Right forelimb (tissue), 1 donor: ENCODE data around the gene MSH6.

ENCODE experiments used
- DNase-seq: peaks from one replicate; pipeline ENCODE4 v3.0.0-alpha.2; 2018

Gene MSH6, protein sequence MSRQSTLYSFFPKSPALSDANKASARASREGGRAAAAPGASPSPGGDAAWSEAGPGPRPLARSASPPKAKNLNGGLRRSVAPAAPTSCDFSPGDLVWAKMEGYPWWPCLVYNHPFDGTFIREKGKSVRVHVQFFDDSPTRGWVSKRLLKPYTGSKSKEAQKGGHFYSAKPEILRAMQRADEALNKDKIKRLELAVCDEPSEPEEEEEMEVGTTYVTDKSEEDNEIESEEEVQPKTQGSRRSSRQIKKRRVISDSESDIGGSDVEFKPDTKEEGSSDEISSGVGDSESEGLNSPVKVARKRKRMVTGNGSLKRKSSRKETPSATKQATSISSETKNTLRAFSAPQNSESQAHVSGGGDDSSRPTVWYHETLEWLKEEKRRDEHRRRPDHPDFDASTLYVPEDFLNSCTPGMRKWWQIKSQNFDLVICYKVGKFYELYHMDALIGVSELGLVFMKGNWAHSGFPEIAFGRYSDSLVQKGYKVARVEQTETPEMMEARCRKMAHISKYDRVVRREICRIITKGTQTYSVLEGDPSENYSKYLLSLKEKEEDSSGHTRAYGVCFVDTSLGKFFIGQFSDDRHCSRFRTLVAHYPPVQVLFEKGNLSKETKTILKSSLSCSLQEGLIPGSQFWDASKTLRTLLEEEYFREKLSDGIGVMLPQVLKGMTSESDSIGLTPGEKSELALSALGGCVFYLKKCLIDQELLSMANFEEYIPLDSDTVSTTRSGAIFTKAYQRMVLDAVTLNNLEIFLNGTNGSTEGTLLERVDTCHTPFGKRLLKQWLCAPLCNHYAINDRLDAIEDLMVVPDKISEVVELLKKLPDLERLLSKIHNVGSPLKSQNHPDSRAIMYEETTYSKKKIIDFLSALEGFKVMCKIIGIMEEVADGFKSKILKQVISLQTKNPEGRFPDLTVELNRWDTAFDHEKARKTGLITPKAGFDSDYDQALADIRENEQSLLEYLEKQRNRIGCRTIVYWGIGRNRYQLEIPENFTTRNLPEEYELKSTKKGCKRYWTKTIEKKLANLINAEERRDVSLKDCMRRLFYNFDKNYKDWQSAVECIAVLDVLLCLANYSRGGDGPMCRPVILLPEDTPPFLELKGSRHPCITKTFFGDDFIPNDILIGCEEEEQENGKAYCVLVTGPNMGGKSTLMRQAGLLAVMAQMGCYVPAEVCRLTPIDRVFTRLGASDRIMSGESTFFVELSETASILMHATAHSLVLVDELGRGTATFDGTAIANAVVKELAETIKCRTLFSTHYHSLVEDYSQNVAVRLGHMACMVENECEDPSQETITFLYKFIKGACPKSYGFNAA (N-terminal part only)

DNA sequence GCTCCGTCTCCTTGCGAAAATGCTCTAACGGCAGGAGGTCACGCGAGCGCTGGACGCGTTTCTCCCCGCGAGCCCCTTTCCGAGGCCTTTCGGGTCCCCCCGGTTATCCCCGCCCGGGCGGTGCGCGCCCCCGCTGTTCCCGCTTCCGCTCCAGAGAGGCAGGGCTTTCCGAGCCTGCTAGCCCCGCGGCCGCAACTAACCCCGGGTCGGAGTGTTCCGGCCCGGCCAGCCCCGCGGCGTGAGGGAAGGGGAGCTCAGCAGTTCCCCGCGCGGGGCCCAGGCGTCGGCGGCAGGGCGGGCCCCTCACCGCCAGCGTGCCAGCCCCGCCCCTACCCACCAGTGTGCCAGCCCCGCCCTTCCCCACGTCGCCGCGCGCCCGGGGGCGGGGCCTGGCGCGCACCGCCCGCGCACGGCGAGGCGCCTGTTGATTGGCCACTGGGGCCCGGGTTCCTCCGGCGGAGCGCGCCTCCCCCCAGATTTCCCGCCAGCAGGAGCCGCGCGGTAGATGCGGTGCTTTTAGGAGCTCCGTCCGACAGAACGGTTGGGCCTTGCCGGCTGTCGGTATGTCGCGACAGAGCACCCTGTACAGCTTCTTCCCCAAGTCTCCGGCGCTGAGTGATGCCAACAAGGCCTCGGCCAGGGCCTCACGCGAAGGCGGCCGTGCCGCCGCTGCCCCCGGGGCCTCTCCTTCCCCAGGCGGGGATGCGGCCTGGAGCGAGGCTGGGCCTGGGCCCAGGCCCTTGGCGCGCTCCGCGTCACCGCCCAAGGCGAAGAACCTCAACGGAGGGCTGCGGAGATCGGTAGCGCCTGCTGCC lies at the start of gene MSH6:
TSS of gene MSH6 (plus strand) at position 475 of the 815 bp plus-strand sequence. CDS start at position 564, 89 bp downstream.
- peak; percentile 94 for DNase-seq

GRCh38 chr2:47735136-47735869 lies 47.6 kb upstream of the MSH6 start:
- DNase-seq: no peak

DNA sequence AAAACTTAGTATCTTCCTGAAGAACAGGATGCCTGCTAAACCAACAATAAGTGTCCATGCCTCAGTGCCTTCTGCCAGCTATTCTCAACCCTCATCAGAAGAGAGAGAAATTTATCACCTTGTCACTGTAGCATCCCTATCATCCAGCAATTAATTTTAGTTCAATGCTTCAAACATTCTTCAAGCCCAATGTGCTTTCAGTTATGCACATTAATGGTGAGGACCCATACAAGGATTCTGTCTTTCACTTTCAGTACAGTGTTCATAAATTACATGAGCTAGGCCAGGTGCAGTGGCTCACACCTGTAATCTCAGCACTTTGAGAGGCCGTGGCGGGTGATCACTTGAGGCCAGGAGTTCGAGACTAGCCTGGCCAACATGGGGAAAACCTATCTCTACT lies 47.0 kb upstream of the MSH6 start:
- DNase-seq: no peak

DNA sequence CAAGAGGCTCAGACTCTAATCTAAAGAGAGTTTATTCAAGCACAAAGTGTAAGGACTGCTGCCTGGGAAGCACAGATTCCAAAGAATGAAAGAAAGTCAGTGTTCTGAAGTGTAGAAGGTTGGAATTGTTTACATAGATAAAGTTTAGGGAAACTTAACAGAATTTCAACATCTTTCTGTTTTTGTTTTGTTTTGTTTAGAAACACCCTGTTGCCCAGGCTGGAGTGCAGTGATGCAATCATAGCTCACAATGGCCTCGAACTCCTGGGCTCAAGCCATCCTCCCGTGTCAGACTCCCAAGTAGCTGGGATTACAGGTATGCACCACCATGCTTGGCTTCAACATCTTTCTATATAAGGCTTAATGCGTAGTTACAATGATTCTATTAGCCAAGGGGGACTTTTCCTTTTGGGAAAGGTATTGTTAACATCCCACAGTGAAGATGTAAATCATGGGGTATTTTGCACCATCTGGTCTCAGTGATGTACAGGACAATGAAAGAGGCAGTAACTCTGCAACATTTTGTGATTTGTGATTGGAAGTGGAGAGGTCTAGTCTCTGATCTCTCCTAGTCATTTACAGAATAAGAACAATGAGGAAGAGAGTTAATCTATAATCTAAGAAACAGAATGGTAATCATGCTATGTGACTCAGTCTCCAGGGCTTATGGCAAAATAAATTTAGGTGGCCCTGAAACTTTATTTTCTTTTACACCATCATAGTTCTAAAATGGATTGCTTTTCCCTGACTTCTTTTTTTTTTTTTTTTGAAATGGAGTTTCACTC lies 45.6 kb upstream of the MSH6 start:
- no peak for DNase-seq

DNA sequence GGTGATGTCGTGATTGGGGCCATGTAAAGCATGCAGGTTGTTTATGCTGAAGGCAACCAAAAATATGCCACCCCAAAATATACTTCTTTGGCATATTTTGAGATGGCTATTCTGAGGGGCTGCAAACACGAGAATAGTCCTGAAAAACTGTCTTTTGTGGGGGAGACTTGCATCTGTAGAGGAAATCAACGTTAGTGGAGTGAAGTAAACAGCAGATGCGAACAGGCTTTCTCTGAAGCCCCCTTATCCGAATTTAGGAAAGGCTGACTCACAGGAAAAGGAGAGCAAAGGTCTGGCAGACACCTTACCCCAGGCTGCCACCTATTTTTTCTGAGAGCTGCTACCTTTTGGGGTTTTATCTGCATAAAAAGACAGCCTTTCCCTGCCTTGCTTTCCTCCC lies 44.6 kb upstream of the MSH6 start:
- DNase-seq: no peak

DNA sequence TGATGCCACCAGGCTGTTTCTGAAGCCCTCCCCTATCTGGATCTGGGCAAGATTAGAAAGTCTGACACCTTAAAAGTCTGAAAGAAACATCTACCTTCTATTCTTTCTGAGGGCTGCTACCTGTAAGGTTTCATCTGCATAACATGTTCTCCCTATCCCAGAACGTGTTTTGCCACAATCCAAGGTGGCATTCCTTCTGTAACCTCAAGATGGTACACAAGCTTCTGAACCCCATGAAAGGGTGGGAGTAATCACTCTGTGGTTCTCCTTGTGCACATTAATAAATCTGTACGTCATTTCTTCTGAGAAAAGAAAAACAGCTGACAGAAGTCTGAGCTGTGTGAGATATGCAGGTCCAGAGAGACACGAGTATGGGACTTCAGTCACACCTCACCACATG lies 41.8 kb upstream of the MSH6 start:
- no peak for DNase-seq

- no peak for DNase-seq
Observed at GRCh38 chr2:47741637-47742036, 41.3 kb upstream of the MSH6 start.

- DNase-seq: no peak
Observed at GRCh38 chr2:47744074-47744473, 38.9 kb upstream of the MSH6 start.

DNA sequence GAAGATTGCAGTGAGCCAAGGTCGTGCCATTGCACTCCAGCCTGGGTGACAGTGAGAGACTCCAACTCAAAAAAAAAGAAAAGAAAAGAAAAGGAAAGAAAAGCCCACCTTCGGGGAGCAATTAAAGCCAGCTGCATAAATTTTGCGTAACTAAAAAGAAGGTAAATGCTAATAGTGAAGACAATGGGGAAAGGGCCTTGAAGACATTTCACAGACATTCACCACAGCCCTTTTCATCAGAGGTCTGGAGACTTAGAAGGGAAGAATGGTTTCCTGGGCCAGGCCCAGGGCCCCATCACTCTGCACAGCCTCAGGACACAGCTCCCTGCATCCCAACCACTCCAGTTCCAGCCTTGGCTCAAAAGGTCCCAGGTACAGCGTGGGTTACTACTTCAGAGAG lies 35.1 kb upstream of the MSH6 start:
- no peak for DNase-seq

GRCh38 chr2:47751856-47752414 lies 31.0 kb upstream of the MSH6 start:
- DNase-seq: no peak

GRCh38 chr2:47767497-47767844 lies 15.5 kb upstream of the MSH6 start:
- DNase-seq: no peak

DNA sequence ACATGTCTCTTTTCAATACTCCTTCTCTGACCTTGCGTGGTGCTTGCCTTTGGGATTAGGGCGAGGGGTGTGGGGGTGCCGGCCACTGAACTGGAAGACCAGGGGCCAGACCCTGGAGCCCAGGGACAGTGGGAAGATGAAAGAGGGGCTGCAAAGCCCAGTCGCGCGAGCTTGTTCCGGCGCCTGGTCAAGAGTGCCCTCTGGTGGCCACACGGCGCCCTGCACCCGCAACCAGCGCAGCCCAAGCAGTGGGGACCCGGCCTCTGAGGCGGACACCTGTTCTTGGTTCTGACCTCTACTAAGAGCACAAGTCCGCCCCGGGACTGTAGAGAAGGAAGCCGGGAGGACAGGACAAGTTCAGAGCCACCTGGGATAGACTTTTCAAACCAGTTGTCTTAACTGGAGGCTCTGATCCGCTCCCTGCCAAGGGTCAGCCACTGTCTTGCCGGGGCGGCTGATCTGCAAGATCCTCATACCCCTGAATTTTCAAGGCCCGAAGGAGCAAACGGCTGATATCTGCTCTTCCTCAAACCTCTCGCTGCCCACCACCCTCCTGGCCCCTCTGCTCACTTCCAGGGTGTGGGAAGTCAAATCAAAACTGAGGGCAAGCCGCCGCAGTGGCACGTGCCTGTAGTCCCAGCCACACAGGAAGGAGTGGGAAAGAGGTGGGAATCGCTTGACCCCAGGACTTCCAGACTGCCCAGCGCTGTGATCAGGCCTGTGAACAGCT lies 14.9 kb upstream of the MSH6 start:
- DNase-seq: peak; percentile 86

DNA sequence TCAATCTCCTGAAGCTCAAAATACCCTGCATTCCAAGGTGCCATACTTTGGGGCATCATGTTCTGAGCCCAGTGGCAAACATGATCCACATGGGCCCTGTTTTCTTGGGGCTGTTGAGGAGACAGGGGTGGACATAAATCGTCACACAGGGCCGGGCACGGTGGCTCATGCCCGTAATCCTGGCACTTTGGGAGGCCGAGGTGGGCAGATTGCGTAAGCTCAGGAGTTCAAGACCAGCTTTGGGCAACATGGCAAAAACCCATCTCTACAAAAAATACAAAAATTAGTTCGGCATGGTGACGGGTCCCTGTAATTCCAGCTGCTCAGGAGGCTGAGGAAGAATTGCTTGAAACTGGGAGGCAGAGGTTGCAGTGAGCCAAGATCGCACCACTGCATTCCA lies 13.6 kb upstream of the MSH6 start:
- DNase-seq: no peak

- DNase-seq: no peak
Observed at GRCh38 chr2:47771211-47771610, 11.7 kb upstream of the MSH6 start.

DNA sequence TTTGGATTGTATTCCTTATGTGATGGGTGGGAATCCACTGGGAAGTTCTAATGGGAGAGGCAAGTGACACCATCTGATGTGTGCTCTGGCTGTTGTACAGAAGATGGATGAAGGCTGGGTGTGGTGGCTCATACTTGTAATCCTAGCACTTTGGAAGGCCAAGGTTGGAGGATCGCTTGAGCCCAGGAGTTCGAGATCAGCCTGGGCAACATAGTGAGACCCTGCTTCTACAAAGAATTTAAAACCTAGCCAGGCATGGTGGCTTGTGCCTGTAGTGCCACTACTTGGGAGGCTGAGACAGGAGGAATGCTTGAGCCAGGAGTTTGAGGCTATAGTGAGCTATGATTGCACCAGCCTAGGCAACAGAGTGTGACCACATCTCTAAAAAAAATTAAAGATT lies 10.6 kb upstream of the MSH6 start:
- DNase-seq: no peak

GRCh38 chr2:47774567-47774966 lies 8.4 kb upstream of the MSH6 start:
- no peak for DNase-seq

DNA sequence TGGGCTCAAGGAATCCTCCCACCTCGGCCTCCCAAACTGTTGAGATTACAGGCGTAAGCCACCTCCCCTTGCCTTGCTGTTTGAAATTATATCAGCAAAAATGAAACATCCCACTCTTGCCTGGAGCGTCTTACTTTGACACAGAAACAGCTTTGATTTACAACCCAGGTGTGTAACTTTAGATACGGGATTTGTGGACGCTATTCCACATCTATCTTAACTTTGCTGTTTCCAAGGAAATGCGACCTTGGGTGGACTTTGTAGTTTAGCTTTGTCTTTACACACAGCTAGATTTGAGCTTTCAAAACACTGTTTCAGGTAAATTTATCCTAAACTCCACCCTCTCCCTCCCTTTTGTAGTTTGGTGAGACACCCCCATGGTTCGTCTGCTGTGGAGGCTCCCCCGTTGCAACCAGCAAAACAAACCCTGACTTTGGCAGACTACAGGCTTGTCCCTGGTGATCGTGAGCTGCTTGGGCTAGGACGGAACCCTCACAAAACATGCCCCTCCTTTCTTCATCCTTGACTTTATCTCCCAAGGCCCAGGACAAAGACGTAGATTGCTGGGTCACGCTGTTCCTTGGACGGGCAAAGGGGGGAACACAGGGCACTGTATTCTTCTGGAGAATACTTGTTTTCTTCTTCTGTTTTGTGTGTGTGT lies 5.5 kb upstream of the MSH6 start:
- DNase-seq: no peak

DNA sequence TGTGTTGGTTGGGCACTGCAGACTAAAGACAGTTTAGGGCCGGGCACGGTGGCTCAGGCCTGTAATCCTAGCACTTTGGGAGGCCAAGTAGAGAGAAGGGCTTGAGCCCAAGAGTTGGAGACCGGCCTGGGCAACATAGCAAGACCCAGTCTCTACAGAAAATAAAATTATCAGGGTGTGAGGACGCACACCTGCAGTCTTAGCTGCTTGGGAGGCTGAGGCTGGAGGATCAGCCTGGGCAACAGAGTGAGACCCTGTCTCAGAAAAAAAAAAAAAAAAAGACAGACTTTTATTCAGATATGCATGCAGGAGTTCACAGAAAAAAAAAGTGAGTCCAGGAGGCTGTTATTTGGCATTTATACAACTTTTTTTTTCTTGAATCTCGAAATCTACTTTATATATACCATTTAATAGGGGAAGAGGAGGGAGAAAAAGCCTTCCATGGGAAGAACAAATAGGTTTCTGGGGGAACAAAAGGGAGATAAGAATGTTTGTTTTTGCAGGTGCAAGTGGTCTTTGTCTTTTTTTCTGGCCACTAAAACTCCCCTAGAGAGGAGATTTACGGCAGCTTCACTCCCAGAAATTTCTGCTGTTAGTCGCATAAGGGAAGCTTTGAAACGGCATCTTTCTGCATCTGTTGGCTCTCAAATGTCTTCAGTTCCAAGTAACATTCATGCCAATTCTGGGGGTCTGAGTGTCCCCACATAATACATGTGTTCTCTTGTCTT lies 4.1 kb upstream of the MSH6 start:
- DNase-seq: no peak

DNA sequence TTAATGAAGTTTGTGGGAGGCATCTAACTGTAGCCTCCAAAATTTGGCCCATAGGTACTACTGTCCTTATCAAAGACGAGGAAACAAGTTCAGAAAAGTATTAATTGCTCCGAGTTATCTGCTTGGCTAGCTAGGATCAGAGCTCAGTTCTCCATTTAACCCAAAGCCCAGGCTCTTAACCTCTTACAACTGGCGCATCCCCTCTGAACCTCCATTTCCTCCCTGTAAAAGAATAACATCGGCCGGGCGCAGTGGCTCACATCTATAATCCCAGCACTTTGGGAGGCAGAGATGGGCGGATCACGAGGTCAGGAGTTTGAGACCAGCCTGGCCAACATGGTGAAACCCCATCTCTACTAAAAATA lies 3.5 kb upstream of the MSH6 start:
- DNase-seq: no peak
